A549 (cell line): ENCODE data around the gene CP. TPM values are rescaled to one million over a fixed set of nuclear protein-coding genes. Genes with fewer than 3 reads are reported as not detected.

ENCODE experiments used
- ATAC-seq, 2 experiments: fragments of 200-7000 bp in 1 of 2; fragments of >200 bp in 1 of 2; cut with Nextera tagmentation in 1 of 2; cut with Tn5 transposase in 1 of 2; 3 replicates each; pipeline versions ENCODE4 v1.8.0 to v1.9.1; 2018 to 2020; ENCODE audit warnings: mild to moderate bottlenecking in 1 of 2, moderate library complexity in 1 of 2
- CTCF ChIA-PET: fragments of 300-600 bp; sonication (Branson Sonifier 250); formaldehyde crosslinking; extraction: SDS; loops from one replicate; lab custom pipeline; 2021; ENCODE audit warnings: antibody characterized with exemption, inconsistent platforms; lab: Yijun Ruan, JAX
- POLR2A ChIA-PET: fragments of 350-600 bp; formaldehyde crosslinking; extraction: SDS; loops from one replicate; lab custom pipeline; 2021; ENCODE audit warnings: antibody characterized with exemption, inconsistent platforms; lab: Yijun Ruan, JAX
- DNase-seq, 2 experiments: peaks; one replicate each; pipeline versions ENCODE4 v3.0.0 to v3.0.0-alpha.2; 2011 to 2016; ENCODE audit warnings: low read depth in 1 of 2, low spot score in 1 of 2
- FAIRE-seq: peaks from 2 replicates; lab custom pipeline; 2011; peaks lifted over from hg19 to GRCh38; lab: Jason Lieb, UNC
- H3K27ac ChIP-seq, 2 experiments: fragments of >200 bp; sonication (Bioruptor Twin); formaldehyde crosslinking; 3 replicates each; pipeline ENCODE4 v1.5.1; 2016 to 2017
- H3K4me1 ChIP-seq: fragments of >200 bp; sonication (Bioruptor Twin); formaldehyde crosslinking; 3 replicates; pipeline ENCODE4 v1.6.1; 2016
- H3K4me2 ChIP-seq: fragments of >200 bp; sonication (Bioruptor Twin); formaldehyde crosslinking; 3 replicates; pipeline ENCODE4 v1.6.1; 2016
- H3K4me3 ChIP-seq: fragments of >200 bp; sonication (Bioruptor Twin); formaldehyde crosslinking; 3 replicates; pipeline ENCODE4 v1.5.1; 2016
- H3K9me3 ChIP-seq: fragments of >200 bp; sonication (Bioruptor Twin); formaldehyde crosslinking; 3 replicates; pipeline ENCODE4 v1.6.1; 2016
- BCL3 ChIP-seq: fragments of >200 bp; sonication (Bioruptor Twin); formaldehyde crosslinking; IDR thresholded peaks from 3 replicates; pipeline ENCODE4 v1.6.1; 2016
- CBX2 ChIP-seq: fragments of 200-600 bp; sonication (generic); IDR thresholded peaks from 2 replicates; pipeline ENCODE4 v1.6.1; 2016; ENCODE audit warnings: low read depth, mild to moderate bottlenecking, borderline replicate concordance
- CHD4 ChIP-seq: fragments of 200-600 bp; sonication (generic); IDR thresholded peaks from 2 replicates; pipeline ENCODE4 v1.6.1; 2016; ENCODE audit warnings: antibody characterized with exemption, mild to moderate bottlenecking, borderline replicate concordance
- CTCF ChIP-seq: fragments of >200 bp; sonication (Bioruptor Twin); formaldehyde crosslinking; IDR thresholded peaks from 3 replicates; pipeline ENCODE4 v1.5.1; 2016
- EHF ChIP-seq: fragments of 250-450 bp; sonication (Bioruptor Pico); IDR thresholded peaks from 2 replicates; pipeline ENCODE4 v1.5.0; 2020; ENCODE audit warnings: mild to moderate bottlenecking
- EHMT2 ChIP-seq: fragments of 200-600 bp; sonication (generic); IDR thresholded peaks from 2 replicates; pipeline ENCODE4 v1.6.1; 2016; ENCODE audit warnings: antibody characterized with exemption, low read depth, mild to moderate bottlenecking, moderate library complexity
- ELK1 ChIP-seq: fragments of 150-350 bp; IDR thresholded peaks from 2 replicates; pipeline ENCODE4 v1.6.1; 2014; ENCODE audit warnings: low read depth, mild to moderate bottlenecking, low read length
- ESRRA ChIP-seq: fragments of 150-350 bp; IDR thresholded peaks from 2 replicates; pipeline ENCODE4 v1.6.1; 2014; ENCODE audit warnings: mild to moderate bottlenecking, low read length, borderline replicate concordance
- FOSB ChIP-seq: fragments of 250-450 bp; sonication (Bioruptor Pico); IDR thresholded peaks from 2 replicates; pipeline ENCODE4 v1.5.0; 2020; ENCODE audit warnings: mild to moderate bottlenecking, moderate library complexity
- FOSL2 ChIP-seq, 2 experiments: fragments of 450-650 bp in 1 of 2; fragments of >200 bp in 1 of 2; sonication (Bioruptor Twin) in 1 of 2; formaldehyde crosslinking; IDR thresholded peaks; 2 replicates each; pipeline versions ENCODE4 v1.5.0 to v1.6.1; 2016 to 2020; ENCODE audit warnings: mild to moderate bottlenecking in 1 of 2, moderate library complexity in 1 of 2
- GATA3 ChIP-seq: IDR thresholded peaks from 2 replicates; pipeline ENCODE4 v1.6.1; 2012; ENCODE audit warnings: borderline replicate concordance
- HEYL ChIP-seq: fragments of 250-450 bp; sonication (Bioruptor Pico); IDR thresholded peaks from 2 replicates; pipeline ENCODE4 v1.8.0; 2021; ENCODE audit warnings: mild to moderate bottlenecking, moderate library complexity
- HMGXB4 ChIP-seq: fragments of 250-450 bp; sonication (Bioruptor Pico); IDR thresholded peaks from 2 replicates; pipeline ENCODE4 v1.5.0; 2021; ENCODE audit warnings: mild to moderate bottlenecking, moderate library complexity, borderline replicate concordance
- HOXA7 ChIP-seq: fragments of 250-450 bp; sonication (Bioruptor Pico); IDR thresholded peaks from 2 replicates; pipeline ENCODE4 v1.5.0; 2020; ENCODE audit warnings: mild to moderate bottlenecking, moderate library complexity
- HOXB5 ChIP-seq: fragments of 250-450 bp; sonication (Bioruptor Pico); IDR thresholded peaks from 2 replicates; pipeline ENCODE4 v1.5.0; 2020; ENCODE audit warnings: mild to moderate bottlenecking, moderate library complexity
- JUN ChIP-seq, 2 experiments: fragments of >200 bp; sonication (Bioruptor Twin); formaldehyde crosslinking; IDR thresholded peaks; 2 replicates in 1 of 2; 3 replicates in 1 of 2; pipeline ENCODE4 v1.6.1; 2016 to 2017
- KDM5A ChIP-seq: fragments of 200-600 bp; sonication (generic); IDR thresholded peaks from 2 replicates; pipeline ENCODE4 v1.6.1; 2016; ENCODE audit warnings: antibody characterized with exemption, mild to moderate bottlenecking
- MAFK ChIP-seq: fragments of 450-650 bp; IDR thresholded peaks from 2 replicates; pipeline ENCODE4 v1.6.1; 2014; ENCODE audit not compliant: partially characterized antibody
- MAZ ChIP-seq: fragments of 150-350 bp; IDR thresholded peaks from 2 replicates; pipeline ENCODE4 v1.6.1; 2014; ENCODE audit warnings: antibody characterized with exemption, low read depth, low read length, borderline replicate concordance
- NFE2L2 ChIP-seq: fragments of 150-350 bp; conservative IDR thresholded peaks from 2 replicates; pipeline ENCODE4 v1.6.1; 2014; ENCODE audit warnings: low read length
- PBX3 ChIP-seq: IDR thresholded peaks from 2 replicates; pipeline ENCODE4 v1.6.1; 2012
- RCOR1 ChIP-seq: fragments of 150-350 bp; IDR thresholded peaks from 2 replicates; pipeline ENCODE4 v1.6.1; 2014; ENCODE audit warnings: antibody characterized with exemption, low read length, low read depth
- REST ChIP-seq: fragments of 200-600 bp; sonication (generic); IDR thresholded peaks from 2 replicates; pipeline ENCODE4 v1.6.1; 2016; ENCODE audit warnings: antibody characterized with exemption, mild to moderate bottlenecking, moderate library complexity
- RFX5 ChIP-seq: fragments of 450-650 bp; IDR thresholded peaks from 2 replicates; pipeline ENCODE4 v1.7.1; 2014; ENCODE audit warnings: antibody characterized with exemption, mild to moderate bottlenecking, moderate library complexity
- RNF2 ChIP-seq: fragments of 200-600 bp; sonication (generic); IDR thresholded peaks from 2 replicates; pipeline ENCODE4 v1.6.1; 2016; ENCODE audit warnings: low read depth, mild to moderate bottlenecking, antibody characterized with exemption, moderate library complexity, borderline replicate concordance
- SREBF2 ChIP-seq: fragments of 450-650 bp; IDR thresholded peaks from 2 replicates; pipeline ENCODE4 v1.6.1; 2014; ENCODE audit warnings: mild to moderate bottlenecking, moderate library complexity
- TP53 ChIP-seq: fragments of 250-450 bp; sonication (Bioruptor Pico); IDR thresholded peaks from 2 replicates; pipeline ENCODE4 v1.5.0; 2021; ENCODE audit warnings: mild to moderate bottlenecking, moderate library complexity
- ZFP36 ChIP-seq: fragments of 450-650 bp; IDR thresholded peaks from 2 replicates; pipeline ENCODE4 v1.6.1; 2014; ENCODE audit warnings: borderline replicate concordance; ENCODE audit not compliant: partially characterized antibody
- ZSCAN20 ChIP-seq: fragments of 250-450 bp; sonication (Bioruptor Pico); IDR thresholded peaks from 2 replicates; pipeline ENCODE4 v1.8.0; 2022; ENCODE audit warnings: mild to moderate bottlenecking, moderate library complexity
- WGBS: methylation state at CpG from one replicate; pipeline ENCODE4 v1.1.6; 2017; ENCODE audit errors: missing lambda C conversion rate; 5-methylcytosine and 5-hydroxymethylcytosine counted together
- polyA plus RNA-seq, 4 experiments: library from polyadenylated mRNA; depleted of rRNA in 3 of 4; stranded (reverse); fragments of >200 nt; fragmentation: RNase III in 1 of 4; extraction: RNeasy Plus Mini Kit Qiagen cat#74134 plus additional on column Dnase treatment in 1 of 4; gene quantifications; 2 replicates in 3 of 4; 3 replicates in 1 of 4; pipeline ENCODE4 v1.2.3, GENCODE V29; 2011 to 2017

Gene CP
- polyA plus RNA-seq, 2 of the 4 experiments (the other 2 are of a cell fraction) = 5.2 to 42.6 TPM

GRCh38 chr3:149170672-149171071 is 51.0 kb downstream of the CP start:
- no peak overlapping the region for H3K4me3 ChIP-seq
- POLR2A ChIA-PET = no interaction called here
- TF ChIP-seq JUN (IDR thresholded peaks at IDR 0.05) (no peak), HOXA7 (CRISPR knock-in tag) (no peak), EHMT2 (no peak), FOSL2 (IDR thresholded peaks at IDR 0.05) (no peak), FOSL2 (CRISPR knock-in tag; IDR thresholded peaks at IDR 0.05) (no peak), KDM5A (no peak), HEYL (CRISPR knock-in tag) (no peak), ELK1 (no peak), EHF (no peak), CBX2 (no peak), GATA3 (no peak), RNF2 (no peak), ESRRA (no peak), ZFP36 (no peak), TP53 (CRISPR knock-in tag) (no peak), HMGXB4 (no peak), RCOR1 (no peak), NFE2L2 (no peak), HOXB5 (CRISPR knock-in tag) (no peak), ZSCAN20 (CRISPR knock-in tag) (no peak)
- TF ChIP-seq, all 56 proteins: peak for 0
- Histone ChIP-seq H3K9me3 (no peaks in the 10 kb centered on the region), H3K4me2 (no peak overlapping the region), H3K27ac (no peak overlapping the region), H3K4me1 (peaks cover 6% of the 10 kb centered on the region; the same call in 1 of the 3 replicates)
- 94% methylated on average over 7 of the region's 7 CpGs for WGBS
- no peak for ATAC-seq
- no peak for FAIRE-seq
- DNase-seq = no peak
- CTCF ChIA-PET = interaction anchor here (0.7 to 2.6 kb wide), 7 partner anchors 9 to 103 kb away, joined by 3 to 6 read pairs (median 3); no protein-coding TSS in a partner anchor

GRCh38 chr3:149167898-149168297 is 53.7 kb downstream of the CP start:
- WGBS = 92% methylated on average over 2 of the region's 2 CpGs
- ChIA-PET POLR2A (no interaction called here), CTCF (interaction anchor here (2.6 kb wide), 1 partner anchor 106 kb away, joined by 6 read pairs; no protein-coding TSS in a partner anchor)
- no peak overlapping the region for H3K27ac ChIP-seq
- no peaks in the 10 kb centered on the region for H3K9me3 ChIP-seq
- DNase-seq = no peak
- no peaks in the 10 kb centered on the region for H3K4me1 ChIP-seq
- ATAC-seq = no peak
- no peak overlapping the region for H3K4me2 ChIP-seq
- FAIRE-seq = no peak
- H3K4me3 ChIP-seq = no peak overlapping the region
- no peak for TF ChIP-seq MAZ
- TF ChIP-seq MAFK = no peak
- no peak for TF ChIP-seq CHD4
- no peak for TF ChIP-seq RFX5
- no peak for TF ChIP-seq CTCF
- no peak for TF ChIP-seq BCL3
- TF ChIP-seq PBX3 = no peak
- no peak for TF ChIP-seq SREBF2
- TF ChIP-seq FOSB (CRISPR knock-in tag) = no peak
- no peak for TF ChIP-seq REST
